Activated CD8-positive, alpha-beta memory T cell treated with anti-CD3 and anti-CD28 coated beads for 36 hours (primary cell): ENCODE results near the gene RBMS1. TPM values are rescaled to one million over a fixed set of nuclear protein-coding genes. Genes with fewer than 3 reads are reported as not detected.

Experiments
- CTCF ChIA-PET: fragments of 350-600 bp; sonication (Branson Sonifier 250); formaldehyde crosslinking; loops from one replicate; lab custom pipeline; 2021; ENCODE audit warnings: antibody characterized with exemption; lab: Charles Lee
- POLR2A ChIA-PET: fragments of 350-600 bp; sonication (Branson Sonifier 250); formaldehyde crosslinking; loops from one replicate; lab custom pipeline; 2021; ENCODE audit warnings: antibody characterized with exemption; lab: Charles Lee
- total RNA-seq, 2 experiments: library from RNA; stranded (reverse); gene quantifications; one replicate each; pipeline ENCODE4 v1.2.3, GENCODE V29; 2021

The RBMS1 gene
- total RNA-seq, 2 experiments from 2014 or later = 40.5 to 42.1 TPM

DNA sequence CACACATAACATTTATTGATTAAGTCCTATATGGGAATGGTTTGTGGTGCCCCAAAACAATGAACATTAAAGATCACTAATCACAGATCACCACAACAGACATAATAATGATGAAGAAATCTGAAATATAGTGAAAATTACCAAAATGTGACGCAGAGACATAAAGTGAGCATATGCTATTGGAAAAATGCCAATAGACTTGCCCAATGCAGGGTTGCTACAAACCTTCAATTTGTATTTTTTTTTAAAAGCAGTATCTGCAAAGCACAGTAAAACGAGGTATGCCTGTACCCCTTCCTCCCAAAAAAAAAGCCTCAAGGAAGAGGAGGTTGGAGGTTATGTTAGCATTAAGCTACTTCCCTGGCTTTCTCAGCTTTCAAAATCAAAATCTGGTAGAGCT, 131.1 kb downstream of the RBMS1 start:
- ChIA-PET POLR2A (no interaction called here), CTCF (interaction anchor here (1.2 kb wide), 1 partner anchor 10 kb away, joined by 3 read pairs; no protein-coding TSS in a partner anchor)

DNA sequence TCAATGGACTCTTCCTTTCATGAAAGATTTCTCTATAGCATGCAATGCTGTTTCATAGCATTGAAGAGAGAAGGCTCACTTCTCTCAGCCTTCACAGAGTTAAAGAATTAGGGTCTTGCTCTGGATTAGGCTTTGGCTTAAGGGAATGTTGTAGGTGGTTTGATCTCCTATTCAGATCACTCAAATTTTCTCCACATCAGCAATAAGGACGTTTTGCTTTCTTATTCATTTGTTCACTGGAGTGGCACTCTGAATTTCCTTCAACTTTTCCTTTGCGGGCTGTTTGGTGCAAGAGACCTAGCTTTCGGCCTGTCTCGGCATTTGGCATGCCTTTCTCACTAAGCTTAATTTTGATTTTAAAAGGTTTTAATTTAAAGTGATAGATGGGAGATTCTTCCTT, 131.6 kb downstream of the RBMS1 start:
- CTCF ChIA-PET = interaction anchor here (1.2 kb wide), 1 partner anchor 9 kb away, joined by 3 read pairs; no protein-coding TSS in a partner anchor
- POLR2A ChIA-PET = no interaction called here

DNA sequence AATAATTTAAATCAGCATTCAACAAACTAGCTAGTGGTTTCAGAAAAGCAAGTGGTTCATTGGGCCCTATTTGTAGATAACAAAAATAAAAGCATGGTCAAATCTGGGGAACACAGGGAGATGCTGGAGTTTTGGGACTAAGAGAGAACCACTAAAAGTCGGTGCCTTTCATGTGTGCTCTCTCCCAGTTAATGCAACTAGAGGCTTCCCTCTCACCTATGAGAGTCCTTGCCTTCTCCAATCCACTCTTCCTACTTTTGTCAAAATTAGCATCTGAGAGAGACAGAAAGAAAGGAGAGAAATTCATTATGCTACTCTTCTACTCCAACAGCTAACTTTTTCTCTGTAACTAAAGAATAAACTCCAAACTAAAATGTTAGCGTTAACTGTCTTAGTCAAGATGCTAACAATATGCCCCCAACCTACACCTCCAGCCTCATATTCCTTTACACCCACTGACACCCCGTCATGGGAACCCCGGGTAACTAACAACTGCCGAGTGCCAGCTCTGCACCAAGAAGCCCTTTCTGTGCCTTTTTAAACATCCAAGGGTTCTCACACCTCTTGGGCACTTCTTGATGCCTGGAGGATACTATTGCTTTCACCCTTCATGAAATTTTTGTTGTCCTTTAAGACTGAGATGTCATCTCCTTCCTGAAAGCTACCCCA, 133.4 kb downstream of the RBMS1 start:
- ChIA-PET POLR2A (no interaction called here), CTCF (interaction anchor here (0.7 kb wide), 1 partner anchor 1136 kb away, joined by 3 read pairs; no protein-coding TSS in a partner anchor)

DNA sequence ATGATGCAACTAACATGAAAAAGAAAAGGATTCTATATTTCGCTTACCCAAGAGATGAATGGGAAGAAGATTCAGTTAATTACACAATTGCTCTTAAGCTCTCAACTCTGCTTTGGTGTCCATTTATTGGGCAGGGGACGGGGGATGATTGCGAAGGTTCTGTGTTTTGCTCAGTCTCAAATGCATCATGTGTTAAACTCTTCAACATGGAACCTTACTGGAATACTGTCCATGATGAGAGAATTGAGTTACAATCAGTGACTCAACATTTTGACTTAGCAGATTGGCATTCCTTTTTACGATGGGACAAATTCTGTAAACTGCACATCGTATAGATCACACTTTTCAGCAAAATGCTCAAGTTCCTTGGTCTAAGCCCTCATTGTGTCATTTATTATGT, 135.6 kb downstream of the RBMS1 start:
- POLR2A ChIA-PET = no interaction called here

DNA sequence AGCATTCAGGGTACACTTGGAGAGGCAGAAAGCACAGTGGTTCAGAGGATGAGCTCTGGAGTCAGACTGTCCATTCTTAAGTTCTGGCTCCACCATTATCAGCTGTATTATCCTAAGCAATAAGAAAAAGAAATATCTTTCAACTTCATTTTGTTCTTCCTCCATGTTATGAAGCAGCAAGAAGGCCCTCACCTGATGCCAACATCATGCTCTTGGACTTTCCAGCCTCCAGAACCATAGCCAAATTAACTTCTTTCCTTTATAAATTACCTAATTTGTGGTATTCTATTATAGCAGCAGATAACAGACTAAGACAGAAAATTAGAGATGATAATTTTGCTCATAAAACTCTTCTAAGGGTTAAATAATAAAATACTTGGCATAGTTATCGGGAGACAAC, 137.1 kb downstream of the RBMS1 start:
- POLR2A ChIA-PET = no interaction called here
- CTCF ChIA-PET = no interaction called here

More for the DNA sequence above, 135.6 kb downstream of the RBMS1 start:
- CTCF ChIA-PET = no interaction called here

DNA sequence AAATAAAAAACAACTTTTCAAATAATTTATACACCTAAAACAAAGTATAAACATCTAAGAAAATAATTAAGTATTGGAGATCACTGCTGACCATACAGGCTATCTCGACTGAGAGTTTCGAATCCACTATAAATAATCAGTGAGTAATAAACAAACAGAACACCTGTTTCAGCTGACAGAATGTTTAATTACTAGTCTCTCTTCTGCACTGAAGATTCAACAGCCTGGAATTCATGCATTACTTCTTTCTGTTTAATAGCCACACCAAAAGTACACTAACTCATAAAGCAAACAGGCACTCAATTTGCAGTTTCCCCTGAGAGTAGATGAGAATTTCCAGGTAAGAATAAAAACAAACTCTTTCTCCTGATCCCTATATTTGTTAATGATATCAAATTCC, 138.5 kb downstream of the RBMS1 start:
- CTCF ChIA-PET = no interaction called here
- POLR2A ChIA-PET = no interaction called here

DNA sequence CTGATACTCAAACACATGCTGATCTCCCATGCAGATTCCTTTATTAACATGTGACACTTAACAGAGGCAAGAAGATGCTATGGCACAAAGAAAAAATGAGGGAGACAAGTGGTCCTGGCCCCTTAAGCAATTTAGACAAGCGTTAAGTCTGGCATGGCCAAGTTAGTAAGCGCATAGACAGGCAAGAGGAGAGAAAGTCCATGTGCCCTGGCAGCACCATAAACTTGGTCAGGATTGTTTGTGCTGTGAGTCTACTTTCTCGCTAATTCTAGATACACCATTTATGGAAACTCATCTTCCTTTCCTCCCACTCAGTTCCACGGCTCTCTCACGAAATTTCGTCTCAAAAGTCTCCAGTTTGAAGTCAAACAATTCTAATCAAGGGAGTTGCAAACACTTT, 138.9 kb downstream of the RBMS1 start:
- CTCF ChIA-PET = interaction anchor here (1.0 kb wide), 1 partner anchor 18 kb away, joined by 3 read pairs; no protein-coding TSS in a partner anchor
- POLR2A ChIA-PET = no interaction called here

DNA sequence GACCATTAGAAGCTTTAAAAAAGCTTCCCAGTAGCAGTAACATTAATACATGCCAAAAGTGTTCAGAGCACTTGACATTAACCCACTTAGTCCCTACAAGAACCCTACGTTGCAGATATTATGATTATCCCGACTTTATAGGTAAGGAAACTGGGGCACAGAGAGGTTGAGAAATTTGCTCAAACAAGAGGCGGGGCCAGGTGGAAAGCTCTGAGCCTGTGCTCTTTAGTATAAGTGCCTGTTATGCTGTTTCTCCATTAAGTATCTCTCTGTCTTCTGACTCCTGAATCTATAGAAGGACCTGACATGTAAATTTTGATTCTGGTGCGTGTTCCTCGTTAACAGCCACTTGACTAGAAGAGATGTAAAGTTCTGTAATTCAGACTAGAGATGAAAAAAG, 139.8 kb downstream of the RBMS1 start:
- ChIA-PET POLR2A (no interaction called here), CTCF (interaction anchor here (0.9 to 1.0 kb wide), 3 partner anchors 17 to 641 kb away, joined by 3 read pairs; no protein-coding TSS in a partner anchor)

DNA sequence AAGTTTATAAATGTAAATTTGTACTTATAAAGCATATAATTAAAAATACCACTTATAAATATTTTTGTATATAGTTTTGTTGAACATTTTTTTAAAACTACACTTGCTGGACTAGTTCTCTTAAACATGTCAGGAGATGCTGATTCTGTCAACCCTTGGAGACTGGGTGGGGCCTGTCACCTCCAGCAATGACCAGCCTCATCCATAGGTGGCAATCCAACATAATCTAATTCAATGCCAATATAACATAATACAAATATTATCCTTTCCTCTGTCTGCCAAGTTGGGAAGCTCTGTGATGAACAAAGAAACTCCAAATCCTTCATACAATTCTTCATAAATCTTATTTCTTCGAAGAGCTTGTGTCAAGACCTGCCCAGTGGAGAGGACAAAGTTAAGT, 140.4 kb downstream of the RBMS1 start:
- CTCF ChIA-PET = interaction anchor here (0.9 to 1.5 kb wide), 3 partner anchors 9 to 641 kb away, joined by 3 read pairs; no protein-coding TSS in a partner anchor

DNA sequence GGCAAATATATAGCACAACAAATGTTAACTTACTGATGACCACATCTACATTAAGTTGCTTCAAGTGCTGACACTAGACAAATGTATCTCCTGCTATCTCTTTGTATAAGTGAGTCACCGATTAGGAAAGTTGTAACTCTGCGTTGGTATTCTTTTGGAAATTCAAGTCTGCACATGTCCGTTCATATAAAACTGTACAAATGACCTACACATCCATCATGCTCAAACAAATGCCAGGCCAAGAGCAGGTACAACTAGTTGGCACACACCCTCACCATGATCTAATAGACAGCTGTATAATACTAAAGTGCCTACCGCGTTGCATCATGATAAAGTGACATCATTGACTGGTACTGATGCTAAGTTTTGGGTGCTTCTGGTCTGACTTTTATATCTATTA, 141.1 kb downstream of the RBMS1 start:
- POLR2A ChIA-PET = interaction anchor here (0.5 kb wide), 1 partner anchor 15 kb away, joined by 3 read pairs; no protein-coding TSS in a partner anchor
- CTCF ChIA-PET = interaction anchor here (1.5 kb wide), 1 partner anchor 10 kb away, joined by 3 read pairs; no protein-coding TSS in a partner anchor

More for the DNA sequence above, 140.4 kb downstream of the RBMS1 start:
- POLR2A ChIA-PET = no interaction called here

DNA sequence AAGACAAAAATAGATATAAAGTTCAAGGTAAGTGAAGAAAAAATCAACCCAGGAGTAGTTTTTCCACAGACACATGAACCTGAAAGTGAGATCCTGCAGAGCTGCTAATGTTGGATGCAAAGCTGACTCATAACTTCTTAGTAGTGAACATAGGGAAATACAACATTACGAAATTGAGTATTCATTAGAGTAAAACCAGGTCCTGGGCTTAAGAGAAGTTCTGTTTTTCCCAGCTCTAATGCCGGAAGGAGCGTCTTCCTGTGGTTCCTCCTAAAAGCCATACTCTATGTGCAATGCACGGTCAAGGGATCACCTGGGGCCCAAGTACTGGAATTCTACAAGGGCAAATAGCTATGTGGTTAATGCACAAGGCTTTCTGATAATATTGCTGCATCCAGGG, 141.7 kb downstream of the RBMS1 start:
- ChIA-PET POLR2A (interaction anchor here (0.5 kb wide), 1 partner anchor 15 kb away, joined by 3 read pairs; no protein-coding TSS in a partner anchor), CTCF (interaction anchor here (1.5 kb wide), 1 partner anchor 10 kb away, joined by 3 read pairs; no protein-coding TSS in a partner anchor)

DNA sequence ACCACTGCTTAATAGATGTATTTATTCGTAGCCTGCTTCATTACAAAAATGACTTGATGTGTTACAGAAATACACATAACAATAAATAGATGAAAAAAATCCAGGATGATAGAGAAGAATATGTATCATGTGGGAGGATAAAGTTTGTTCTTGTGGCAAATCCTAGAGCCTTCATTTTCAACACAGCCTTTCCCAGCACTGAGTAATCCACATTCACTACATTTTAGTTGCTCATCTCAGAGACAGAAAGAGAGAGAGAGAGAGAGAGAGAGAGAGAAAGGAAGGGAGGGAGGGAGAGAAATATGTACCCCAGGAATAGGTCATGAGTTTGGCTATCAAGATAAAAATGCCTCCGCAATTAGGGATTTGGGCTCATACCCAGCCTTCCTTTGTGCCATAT, 144.3 kb downstream of the RBMS1 start:
- ChIA-PET POLR2A (no interaction called here), CTCF (interaction anchor here (1.0 kb wide), 1 partner anchor 15 kb away, joined by 3 read pairs; no protein-coding TSS in a partner anchor)

DNA sequence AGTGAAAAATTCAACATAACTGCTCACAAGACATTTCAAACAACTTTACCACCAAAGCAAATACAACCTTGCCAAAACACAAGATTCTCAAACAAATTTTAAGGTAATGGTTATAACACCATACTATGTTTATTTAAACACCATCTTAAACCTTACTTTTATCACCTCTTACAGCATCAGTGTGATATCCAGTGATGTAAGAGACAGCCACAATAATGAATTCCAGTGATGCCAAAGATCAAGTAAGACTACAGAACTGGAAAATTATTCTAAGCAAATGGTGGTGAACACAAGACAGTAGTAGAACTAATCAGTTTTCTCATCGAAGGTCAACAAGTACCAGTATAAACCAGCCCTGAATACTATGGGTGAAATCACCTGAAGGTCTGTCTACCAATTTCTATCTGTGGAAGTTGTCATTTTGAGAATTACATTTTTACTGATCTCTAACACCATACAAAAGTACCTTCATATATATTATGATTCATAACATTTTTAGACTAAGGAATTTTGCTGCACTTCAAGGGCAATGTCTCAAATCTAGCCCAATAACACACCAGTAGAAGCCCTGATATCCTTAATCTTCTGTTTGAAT, 146.2 kb downstream of the RBMS1 start:
- ChIA-PET POLR2A (no interaction called here), CTCF (no interaction called here)

DNA sequence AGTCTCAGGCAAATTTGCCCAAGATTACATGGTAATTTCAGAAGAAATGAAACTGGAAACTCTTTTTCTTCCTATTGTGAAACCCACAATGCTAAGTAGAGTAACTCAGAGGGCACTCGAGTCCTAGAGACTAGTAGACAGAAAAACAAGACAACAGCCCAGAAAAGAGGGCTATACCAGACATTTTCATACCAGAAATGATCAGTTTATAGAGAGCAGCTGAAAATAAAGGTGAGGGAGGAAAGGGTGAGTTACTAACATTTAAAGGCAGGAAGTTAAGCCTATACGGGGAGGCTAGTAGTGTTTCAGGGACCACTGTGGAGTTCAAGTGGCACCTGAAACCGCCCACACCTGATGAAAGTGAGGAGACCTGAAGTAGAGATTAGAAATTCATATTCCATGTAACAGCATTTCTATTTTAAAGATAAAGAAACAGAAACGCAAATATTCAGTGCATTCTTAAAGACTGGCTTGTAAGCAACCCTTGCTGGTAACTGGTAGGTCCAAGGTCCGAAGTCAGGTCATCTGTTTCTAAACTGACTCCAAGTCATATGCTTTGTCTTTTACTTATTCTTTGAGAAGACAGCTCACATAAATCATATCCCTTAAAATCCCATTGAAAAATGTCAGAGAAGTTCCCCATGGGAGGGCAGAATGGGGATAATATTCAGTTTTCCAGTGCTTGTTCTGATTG, 148.4 kb downstream of the RBMS1 start:
- CTCF ChIA-PET = interaction anchor here (0.7 kb wide), 1 partner anchor 10 kb away, joined by 4 read pairs; no protein-coding TSS in a partner anchor
- POLR2A ChIA-PET = no interaction called here

DNA sequence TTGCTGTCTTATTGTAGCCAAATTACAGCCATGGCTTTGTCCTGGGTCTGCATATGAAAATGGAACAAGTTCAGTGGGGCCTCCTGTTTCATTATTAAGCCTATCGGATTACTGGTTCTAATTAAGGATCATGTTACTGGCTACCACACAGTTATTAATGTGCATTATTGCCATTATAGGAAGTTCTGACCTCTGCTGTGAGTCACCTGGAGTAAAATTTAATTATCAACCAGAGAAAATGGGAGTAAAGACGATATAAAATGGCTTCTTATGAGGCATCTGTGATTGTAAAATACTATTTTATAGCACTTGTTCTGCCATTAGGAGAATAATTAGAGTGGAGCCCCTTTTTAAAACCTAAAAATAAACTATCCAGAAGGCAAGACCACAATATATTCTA, 150.2 kb downstream of the RBMS1 start:
- CTCF ChIA-PET = no interaction called here
- POLR2A ChIA-PET = no interaction called here

DNA sequence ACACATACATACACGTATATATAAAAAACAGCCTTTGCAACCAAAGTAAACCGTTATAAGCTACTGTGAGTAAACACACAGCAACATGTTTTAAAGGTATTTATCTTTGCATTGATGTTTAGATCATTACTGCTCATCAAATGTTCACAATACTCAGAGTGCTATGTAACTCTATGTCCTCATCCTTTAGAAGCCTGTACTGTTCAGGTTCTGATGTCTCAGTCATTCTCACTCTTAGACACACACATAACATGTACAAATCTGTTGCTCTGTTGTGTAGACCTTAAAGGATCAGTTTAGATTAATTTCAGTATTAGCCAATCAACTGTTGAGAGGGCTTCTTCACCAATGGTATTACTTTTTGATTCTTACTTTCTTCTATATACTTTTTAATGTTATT, 153.9 kb downstream of the RBMS1 start:
- POLR2A ChIA-PET = no interaction called here
- CTCF ChIA-PET = interaction anchor here (0.6 kb wide), 1 partner anchor 221 kb away, joined by 5 read pairs; no protein-coding TSS in a partner anchor

DNA sequence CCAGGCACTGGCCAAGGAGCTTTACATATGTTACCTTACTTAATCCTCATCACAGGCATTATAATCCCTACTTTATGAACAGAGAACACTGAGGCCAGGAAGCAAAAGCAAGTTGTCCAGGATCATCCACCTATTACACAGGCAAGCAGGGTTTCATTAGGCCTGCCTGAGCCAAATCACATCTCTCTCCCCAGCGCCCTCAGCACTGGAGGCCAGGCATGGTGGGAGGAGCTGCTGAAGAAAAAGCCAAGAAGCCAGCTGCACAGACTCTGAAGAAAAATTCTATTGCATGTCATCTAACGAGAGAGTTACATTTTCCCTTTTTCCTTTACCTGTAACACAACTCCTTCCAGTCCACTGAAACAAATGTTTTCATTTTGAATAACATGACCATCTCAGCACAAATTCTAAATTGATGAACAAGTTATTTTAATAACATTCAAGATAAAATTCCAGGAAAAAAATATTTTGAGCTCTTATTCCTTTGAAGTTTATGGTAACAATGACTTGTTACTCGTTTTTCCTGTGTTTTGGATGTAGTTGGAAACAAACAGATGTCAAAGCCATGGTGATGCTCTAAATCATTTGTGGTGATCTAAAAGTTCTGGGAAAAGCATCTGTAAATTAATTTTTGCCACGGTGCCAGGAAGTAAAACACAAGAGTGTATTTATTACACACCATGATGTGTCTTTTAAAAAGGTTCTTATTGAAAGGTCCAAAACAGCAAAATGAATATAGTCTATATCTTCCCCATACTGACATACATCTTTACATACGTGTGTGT, 154.5 kb downstream of the RBMS1 start:
- ChIA-PET POLR2A (interaction anchor here (0.6 kb wide), 1 partner anchor 50 kb away, joined by 11 read pairs; no protein-coding TSS in a partner anchor), CTCF (no interaction called here)

DNA sequence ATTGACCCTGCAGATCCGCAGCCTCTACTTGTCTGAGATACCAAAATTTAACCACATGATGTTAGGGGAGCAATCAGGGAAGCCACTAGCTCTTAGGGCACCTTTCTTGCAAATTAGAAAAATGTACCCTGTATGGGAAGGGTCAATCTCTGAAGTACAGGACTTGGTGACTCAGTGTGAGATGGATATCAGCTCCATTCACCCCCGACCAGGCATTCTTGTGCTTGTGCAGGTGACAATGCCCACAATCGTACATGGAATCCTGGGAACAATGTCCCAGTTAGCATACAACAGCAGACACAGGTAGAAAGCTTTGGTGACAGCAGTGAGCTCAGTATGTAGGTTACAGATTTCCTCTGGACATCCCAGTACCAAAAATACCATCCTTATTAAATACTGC, 155.9 kb downstream of the RBMS1 start:
- ChIA-PET POLR2A (interaction anchor here (0.6 kb wide), 1 partner anchor 14 kb away, joined by 3 read pairs; no protein-coding TSS in a partner anchor), CTCF (interaction anchor here (1.2 kb wide), 1 partner anchor 13 kb away, joined by 4 read pairs; no protein-coding TSS in a partner anchor)

DNA sequence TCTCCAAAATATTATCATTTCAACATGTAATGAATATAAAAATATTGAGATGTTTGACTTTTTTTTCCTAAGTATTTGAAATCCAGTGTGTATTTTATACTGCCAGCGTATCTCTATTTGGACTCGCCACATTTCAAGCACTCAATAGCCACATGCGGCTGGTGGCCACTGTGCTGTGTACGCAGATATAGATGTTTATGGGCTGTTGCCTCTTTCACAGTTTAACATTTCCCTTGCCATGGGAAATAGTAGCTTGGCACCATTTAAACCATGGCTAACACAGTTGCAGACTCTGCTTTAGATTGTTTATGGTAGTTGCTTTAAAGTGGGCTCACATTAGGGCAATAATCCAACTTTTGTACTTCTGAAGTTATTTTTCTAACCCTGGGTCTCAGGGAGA, 157.0 kb downstream of the RBMS1 start:
- CTCF ChIA-PET = interaction anchor here (0.9 to 1.2 kb wide), 2 partner anchors 18 to 727 kb away, joined by 3 read pairs; no protein-coding TSS in a partner anchor
- POLR2A ChIA-PET = no interaction called here
